OCI-LY3 (cell line): ENCODE results near the gene PTGIS.

Experiments
- H2AFZ ChIP-seq: fragments of 200-600, 300-600 bp; shearing (Covaris generic); 2 replicates; pipeline ENCODE4 v1.6.0; 2014; ENCODE audit warnings: antibody characterized with exemption, low read depth, low read length
- H3K27ac ChIP-seq: fragments of 200-600, 300-600 bp; sonication (generic); 2 replicates; pipeline ENCODE4 v1.5.1; 2014; ENCODE audit warnings: mild to moderate bottlenecking, low read length, moderate library complexity, mixed read lengths
- H3K27me3 ChIP-seq: fragments of 200-600, 300-600 bp; sonication (generic); 2 replicates; pipeline ENCODE4 v1.6.1; 2014; ENCODE audit warnings: low read depth, low read length, mixed read lengths
- H3K36me3 ChIP-seq: fragments of 200-600, 300-600 bp; sonication (generic); replicated peaks from 2 replicates; pipeline ENCODE3; 2014; ENCODE audit warnings: low read depth, low read length, mixed read lengths
- H3K4me1 ChIP-seq: fragments of 300-600, 200-600 bp; sonication (generic); 2 replicates; pipeline ENCODE4 v1.6.1; 2014; ENCODE audit warnings: low read length, mixed read lengths
- H3K4me2 ChIP-seq: fragments of 200-600, 300-600 bp; sonication (generic); 2 replicates; pipeline ENCODE4 v1.6.1; 2014; ENCODE audit warnings: low read length, mixed read lengths
- H3K4me3 ChIP-seq: fragments of 300-600, 200-600 bp; sonication (generic); 2 replicates; pipeline ENCODE4 v1.5.1; 2014; ENCODE audit warnings: antibody characterized with exemption, mild to moderate bottlenecking, low read length, moderate library complexity
- H3K79me2 ChIP-seq: fragments of 300-600, 200-600 bp; shearing (Covaris generic); 2 replicates; pipeline ENCODE4 v1.6.1; 2014; ENCODE audit warnings: mild to moderate bottlenecking, low read length, mixed read lengths
- H3K9ac ChIP-seq: fragments of 300-600, 200-600 bp; shearing (Covaris generic); 2 replicates; pipeline ENCODE4 v1.6.0; 2014; ENCODE audit warnings: mild to moderate bottlenecking, low read length, moderate library complexity
- H3K9me3 ChIP-seq: fragments of 200-600, 300-600 bp; shearing (Covaris generic); 2 replicates; pipeline ENCODE4 v1.6.1; 2014; ENCODE audit warnings: low read length, mixed read lengths; ENCODE audit not compliant: insufficient read depth
- H4K20me1 ChIP-seq: fragments of 200-600, 300-600 bp; sonication (generic); 2 replicates; pipeline ENCODE4 v1.6.1; 2016; ENCODE audit warnings: low read length, mixed read lengths; ENCODE audit not compliant: insufficient read depth
- EZH2phosphoT487 ChIP-seq: fragments of 200-600 bp; shearing (Covaris generic); IDR thresholded peaks from 2 replicates; pipeline ENCODE4 v1.6.1; 2018; ENCODE audit warnings: antibody characterized with exemption, mixed run types, low read depth
- TF ChIP-seq, protein P1 (sequence below): fragments of 200-600, 300-600 bp; sonication (generic); IDR thresholded peaks from 2 replicates; pipeline ENCODE4 v1.5.1; 2014; ENCODE audit warnings: antibody characterized with exemption, low read length, low read depth

PTGIS gene

DNA sequence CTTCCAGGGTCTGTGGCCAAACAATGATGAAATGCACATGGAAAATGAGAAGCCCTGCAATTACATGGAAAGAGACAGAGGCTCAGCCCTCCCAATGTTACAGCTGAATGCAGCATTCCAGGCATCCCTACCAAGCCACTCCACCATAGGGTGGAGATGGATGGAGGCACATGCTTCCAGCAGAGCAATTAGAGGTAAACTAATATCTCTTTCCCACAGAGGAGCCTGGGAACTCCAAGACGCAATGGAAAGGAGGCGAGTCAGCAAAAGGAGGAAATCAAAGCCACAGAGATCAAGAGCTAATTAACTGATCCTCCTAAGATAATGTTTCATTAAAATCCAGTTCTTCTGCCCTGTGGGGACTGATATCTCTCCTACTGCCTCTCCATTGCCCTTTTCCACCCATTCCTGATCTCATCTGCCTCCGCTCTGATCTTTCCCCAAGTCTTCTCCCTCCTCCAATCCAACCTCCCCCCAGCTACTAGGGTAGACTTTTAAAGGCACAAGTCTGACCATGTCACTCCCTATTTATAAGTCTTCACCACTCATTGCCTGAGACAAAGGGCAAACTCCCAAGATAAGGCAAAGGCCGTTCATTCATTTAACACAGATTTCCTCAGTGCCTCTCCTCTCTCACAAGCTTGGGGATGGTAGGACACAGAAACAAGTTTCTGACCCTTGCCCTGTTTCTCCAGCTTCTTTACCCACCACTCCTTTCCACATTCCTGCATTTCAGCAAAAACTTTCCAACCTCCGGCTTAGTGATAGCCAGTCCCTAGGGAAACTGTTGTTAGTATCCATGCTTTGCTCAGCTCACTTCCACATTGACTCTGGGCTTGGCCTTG lies 71.2 kb downstream of the PTGIS start:
- H3K4me3 ChIP-seq: no peak overlapping the region
- no peak overlapping the region for H2AFZ ChIP-seq
- no peaks in the 10 kb centered on the region for H3K79me2 ChIP-seq
- H3K9me3 ChIP-seq: 0 out of 2 replicates have a peak, but pooled peaks cover 3% of the 10 kb centered on the region
- no peak overlapping the region for H3K4me2 ChIP-seq
- H3K27me3 ChIP-seq: peaks cover 46% of the 10 kb centered on the region
- no peaks in the 10 kb centered on the region for H4K20me1 ChIP-seq
- H3K36me3 ChIP-seq: no peaks in the 10 kb centered on the region
- H3K27ac ChIP-seq: no peak overlapping the region
- TF ChIP-seq, protein P1, sequence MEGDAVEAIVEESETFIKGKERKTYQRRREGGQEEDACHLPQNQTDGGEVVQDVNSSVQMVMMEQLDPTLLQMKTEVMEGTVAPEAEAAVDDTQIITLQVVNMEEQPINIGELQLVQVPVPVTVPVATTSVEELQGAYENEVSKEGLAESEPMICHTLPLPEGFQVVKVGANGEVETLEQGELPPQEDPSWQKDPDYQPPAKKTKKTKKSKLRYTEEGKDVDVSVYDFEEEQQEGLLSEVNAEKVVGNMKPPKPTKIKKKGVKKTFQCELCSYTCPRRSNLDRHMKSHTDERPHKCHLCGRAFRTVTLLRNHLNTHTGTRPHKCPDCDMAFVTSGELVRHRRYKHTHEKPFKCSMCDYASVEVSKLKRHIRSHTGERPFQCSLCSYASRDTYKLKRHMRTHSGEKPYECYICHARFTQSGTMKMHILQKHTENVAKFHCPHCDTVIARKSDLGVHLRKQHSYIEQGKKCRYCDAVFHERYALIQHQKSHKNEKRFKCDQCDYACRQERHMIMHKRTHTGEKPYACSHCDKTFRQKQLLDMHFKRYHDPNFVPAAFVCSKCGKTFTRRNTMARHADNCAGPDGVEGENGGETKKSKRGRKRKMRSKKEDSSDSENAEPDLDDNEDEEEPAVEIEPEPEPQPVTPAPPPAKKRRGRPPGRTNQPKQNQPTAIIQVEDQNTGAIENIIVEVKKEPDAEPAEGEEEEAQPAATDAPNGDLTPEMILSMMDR: no peak
- TF ChIP-seq EZH2phosphoT487: no peak
- H3K4me1 ChIP-seq: no peaks in the 10 kb centered on the region
- no peak overlapping the region for H3K9ac ChIP-seq

DNA sequence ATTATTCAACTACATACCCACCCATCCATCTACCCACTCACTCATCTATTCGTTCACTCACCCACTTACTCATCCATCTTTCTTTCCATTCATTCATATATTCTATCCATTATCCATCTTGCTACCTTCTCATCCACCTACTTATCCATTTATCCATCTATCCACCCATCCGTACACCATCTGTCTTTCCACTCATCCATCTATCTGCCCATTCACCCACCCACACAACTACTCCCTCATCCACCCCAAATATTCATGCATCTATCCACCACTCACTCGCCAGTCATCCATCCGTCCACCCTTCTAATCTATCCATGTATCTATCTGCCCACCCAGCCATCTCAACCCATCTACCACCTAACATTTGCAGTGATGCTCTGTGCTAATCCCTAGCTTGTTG lies 71.9 kb downstream of the PTGIS start:
- no peaks in the 10 kb centered on the region for H3K4me1 ChIP-seq
- no peak overlapping the region for H3K4me3 ChIP-seq
- H3K9me3 ChIP-seq: 0 out of 2 replicates have a peak, but pooled peaks cover 3% of the 10 kb centered on the region
- peaks cover 46% of the 10 kb centered on the region for H3K27me3 ChIP-seq
- H3K36me3 ChIP-seq: no peaks in the 10 kb centered on the region
- no peaks in the 10 kb centered on the region for H3K79me2 ChIP-seq
- no peaks in the 10 kb centered on the region for H4K20me1 ChIP-seq
- H3K4me2 ChIP-seq: no peak overlapping the region
- TF ChIP-seq, protein P1: no peak
- no peak for TF ChIP-seq EZH2phosphoT487
- H3K27ac ChIP-seq: no peak overlapping the region
- no peak overlapping the region for H2AFZ ChIP-seq
- H3K9ac ChIP-seq: no peak overlapping the region

DNA sequence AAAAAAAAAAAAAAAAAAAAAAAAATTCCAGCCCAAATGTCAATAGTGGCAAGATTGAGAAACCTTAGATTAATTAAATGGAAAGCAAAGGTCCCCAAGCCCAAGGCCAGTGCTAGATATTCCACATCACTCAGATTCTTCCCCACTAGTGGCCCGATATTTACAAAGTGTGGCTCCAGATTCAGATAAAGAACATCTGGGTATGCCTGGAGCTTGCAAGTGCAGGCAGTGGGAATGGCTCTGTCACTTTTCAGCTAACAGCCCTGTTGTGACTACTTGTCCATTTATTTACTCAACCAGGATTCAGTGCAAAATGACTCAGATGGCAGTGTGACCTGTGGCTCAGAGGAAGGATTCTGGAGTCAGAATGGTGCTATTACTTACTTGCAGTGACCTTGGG lies 77.2 kb downstream of the PTGIS start:
- Histone ChIP-seq H3K36me3 (no peaks in the 10 kb centered on the region), H3K27ac (no peak overlapping the region), H3K27me3 (peaks cover 37% of the 10 kb centered on the region), H3K9ac (no peak overlapping the region), H3K9me3 (no peaks in the 10 kb centered on the region), H3K4me3 (no peak overlapping the region), H3K79me2 (no peaks in the 10 kb centered on the region), H3K4me1 (no peaks in the 10 kb centered on the region), H4K20me1 (no peaks in the 10 kb centered on the region), H3K4me2 (no peak overlapping the region), H2AFZ (no peak overlapping the region)
- TF ChIP-seq, protein P1: no peak
- no peak for TF ChIP-seq EZH2phosphoT487

DNA sequence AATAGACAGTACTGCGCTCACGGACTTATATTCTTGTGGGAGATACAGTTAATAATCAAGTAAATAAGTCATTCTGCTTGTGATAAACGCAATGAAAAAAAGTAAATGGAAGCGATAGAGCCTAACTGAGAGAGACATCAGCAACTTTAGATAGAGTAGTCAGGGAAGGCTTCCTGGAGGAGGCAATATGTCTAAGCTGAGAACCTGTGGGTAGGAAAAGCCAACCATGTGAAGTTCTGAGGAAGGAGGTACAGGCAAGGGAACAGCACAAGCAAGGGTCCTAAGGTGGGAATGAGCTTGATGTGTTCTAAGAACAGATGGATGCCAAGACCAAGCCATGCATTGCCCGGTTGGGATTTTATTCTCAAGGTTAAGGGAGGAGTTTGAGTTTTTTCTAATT lies 78.2 kb downstream of the PTGIS start:
- Histone ChIP-seq H3K27me3 (peaks cover 38% of the 10 kb centered on the region), H3K4me3 (no peak overlapping the region), H3K9me3 (no peaks in the 10 kb centered on the region), H3K9ac (no peak overlapping the region), H3K27ac (no peak overlapping the region), H3K36me3 (no peaks in the 10 kb centered on the region), H2AFZ (no peak overlapping the region), H3K4me2 (no peak overlapping the region), H3K79me2 (no peaks in the 10 kb centered on the region), H4K20me1 (no peaks in the 10 kb centered on the region), H3K4me1 (no peaks in the 10 kb centered on the region)
- TF ChIP-seq, protein P1: no peak
- TF ChIP-seq EZH2phosphoT487: no peak
